ENCODE results near the gene EDNRA. TPM values are rescaled to one million over a fixed set of nuclear protein-coding genes. Genes with fewer than 3 reads are reported as not detected.
A peak's percentile ranks its signal among the peaks of the same experiment; 100 is the strongest.

The EDNRA gene
- total RNA-seq, 1 experiment from 2014 or later: 0.31 TPM

GRCh38 chr4:147589586-147589985, 108.7 kb downstream of the EDNRA start:
- DNase-seq (ENCODE audit: low spot score): no peak

GRCh38 chr4:147590249-147590920, 109.5 kb downstream of the EDNRA start:
- DNase-seq (ENCODE audit: low spot score): peak; percentile 41

- DNase-seq (ENCODE audit: low spot score): no peak
These were observed 110.2 kb downstream of the EDNRA start for GRCh38 chr4:147591106-147591505.

GRCh38 chr4:147594107-147594506, 113.2 kb downstream of the EDNRA start:
- DNase-seq (ENCODE audit: low spot score): no peak

Other genes with a start within 250 kb of the EDNRA start
- 32.0 and 44.7 TPM in 2 replicates for gene TMEM184C, start 136.3 kb downstream of the EDNRA start, total RNA-seq (2014; rRNA removed; shearing (Covaris generic))
- 6.6 and 7.7 TPM in 2 replicates for gene PRMT9, start 203.1 kb downstream of the EDNRA start, total RNA-seq (2014; rRNA removed; shearing (Covaris generic))

All from A172 (cell line).